HG03442 (cell line): Measurements from ENCODE around the gene BICD2.
A peak's percentile ranks its signal among the peaks of the same experiment; 100 is the strongest.

Experiments used
- ATAC-seq: cut with Tn5 transposase; IDR thresholded peaks from one replicate; pipeline ENCODE4 v1.9.1; 2021; ENCODE audit warnings: mild to moderate bottlenecking, moderate library complexity; ENCODE audit not compliant: unreplicated experiment

Gene BICD2

GRCh38 chr9:92716557-92716956 is 48.1 kb downstream of the BICD2 start:
- ATAC-seq = peak; percentile 36

DNA sequence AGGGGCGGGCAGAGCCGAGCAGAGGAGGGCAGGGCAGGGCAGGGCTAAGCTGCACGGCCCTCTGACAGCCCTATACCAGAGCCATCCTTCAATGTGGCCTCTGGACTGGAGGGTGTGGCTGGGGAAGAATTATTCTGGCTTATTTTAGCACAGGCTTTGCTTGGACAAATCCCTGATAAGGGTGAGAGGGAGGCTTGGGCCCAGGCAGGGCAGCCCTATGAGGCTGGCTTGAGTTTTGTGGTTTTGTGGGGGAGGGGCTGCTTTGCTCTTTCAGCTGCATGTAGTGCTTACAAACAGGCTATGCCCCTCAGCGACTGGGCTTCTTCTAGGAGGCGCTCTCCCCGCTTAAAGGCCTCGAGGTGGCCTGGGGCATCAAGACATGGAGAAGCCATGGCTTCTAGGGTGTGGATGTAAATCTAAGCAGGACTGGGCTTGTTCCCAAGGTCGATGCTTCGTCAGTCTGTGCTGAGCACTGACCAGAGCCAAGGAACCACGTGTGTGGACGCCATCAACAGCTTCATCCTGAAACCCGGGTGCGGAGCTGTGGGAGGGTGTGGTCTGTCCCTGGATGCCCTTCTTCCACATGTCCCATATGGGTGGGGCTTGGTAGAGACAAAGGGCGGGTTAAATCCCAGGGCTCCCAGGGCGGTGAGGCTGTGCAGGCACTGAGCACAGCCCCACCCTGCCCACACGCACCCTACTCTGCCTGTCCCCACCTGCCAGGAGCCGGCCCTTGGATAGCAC is 49.0 kb downstream of the BICD2 start:
- ATAC-seq = no peak

GRCh38 chr9:92714787-92715487 is 49.7 kb downstream of the BICD2 start:
- ATAC-seq = no peak

DNA sequence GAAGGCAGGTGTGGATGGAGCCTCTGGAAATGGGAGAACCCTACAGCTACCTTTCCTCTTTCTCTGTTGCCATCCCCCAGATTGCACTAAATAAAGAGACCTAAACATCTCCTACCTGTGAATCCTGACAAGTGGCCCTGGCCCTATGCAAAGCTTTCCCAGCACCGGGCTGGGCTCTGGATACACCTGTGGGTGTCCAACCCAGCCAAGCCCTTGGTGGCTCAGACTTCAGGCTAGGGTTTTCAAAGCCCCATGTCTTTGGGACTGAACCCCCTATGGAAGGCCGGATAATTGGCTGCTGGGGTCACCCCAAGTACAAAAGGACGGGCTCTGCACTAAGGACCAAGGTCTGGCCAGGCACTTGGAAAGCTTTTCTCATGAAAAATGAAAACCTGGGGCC is 50.6 kb downstream of the BICD2 start:
- ATAC-seq = no peak

GRCh38 chr9:92713528-92713927 is 51.1 kb downstream of the BICD2 start:
- ATAC-seq = no peak

- no peak for ATAC-seq
Observed at GRCh38 chr9:92712767-92713166, 51.9 kb downstream of the BICD2 start.

DNA sequence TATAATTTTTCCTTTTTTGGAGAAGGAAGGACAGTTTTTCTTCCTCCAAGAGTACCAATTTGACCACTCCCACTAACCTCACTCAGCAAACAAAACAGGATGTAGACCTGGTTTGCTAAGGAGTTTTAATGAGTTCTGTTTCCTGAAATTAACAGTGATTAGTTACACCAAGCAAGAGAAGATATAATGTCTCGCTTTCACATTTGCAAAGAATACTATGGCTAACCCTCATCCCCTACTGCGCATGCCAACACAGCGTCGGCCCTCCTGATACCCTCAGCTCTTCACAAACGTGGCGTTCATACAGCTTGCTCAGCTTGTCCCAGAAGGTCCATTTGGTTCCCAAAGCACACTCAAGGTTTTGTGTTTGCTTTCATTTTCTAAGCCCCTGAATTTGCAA is 52.8 kb downstream of the BICD2 start:
- ATAC-seq = no peak

GRCh38 chr9:92711146-92711545 is 53.5 kb downstream of the BICD2 start:
- no peak for ATAC-seq

GRCh38 chr9:92710368-92710767 is 54.3 kb downstream of the BICD2 start:
- ATAC-seq = no peak

- no peak for ATAC-seq
Observed at GRCh38 chr9:92709954-92710353, 54.7 kb downstream of the BICD2 start.

- ATAC-seq = no peak
Observed at GRCh38 chr9:92709240-92709639, 55.4 kb downstream of the BICD2 start.

GRCh38 chr9:92707530-92707929 is 57.1 kb downstream of the BICD2 start:
- no peak for ATAC-seq

GRCh38 chr9:92706218-92706940 is 58.3 kb downstream of the BICD2 start:
- peak; percentile 73 for ATAC-seq

- no peak for ATAC-seq
Observed at GRCh38 chr9:92704528-92704927, 60.1 kb downstream of the BICD2 start.

GRCh38 chr9:92696619-92697018 is 68.0 kb downstream of the BICD2 start:
- ATAC-seq = no peak

GRCh38 chr9:92686954-92687353 is 77.7 kb downstream of the BICD2 start:
- ATAC-seq = no peak

GRCh38 chr9:92685022-92685421 is 79.6 kb downstream of the BICD2 start:
- no peak for ATAC-seq

DNA sequence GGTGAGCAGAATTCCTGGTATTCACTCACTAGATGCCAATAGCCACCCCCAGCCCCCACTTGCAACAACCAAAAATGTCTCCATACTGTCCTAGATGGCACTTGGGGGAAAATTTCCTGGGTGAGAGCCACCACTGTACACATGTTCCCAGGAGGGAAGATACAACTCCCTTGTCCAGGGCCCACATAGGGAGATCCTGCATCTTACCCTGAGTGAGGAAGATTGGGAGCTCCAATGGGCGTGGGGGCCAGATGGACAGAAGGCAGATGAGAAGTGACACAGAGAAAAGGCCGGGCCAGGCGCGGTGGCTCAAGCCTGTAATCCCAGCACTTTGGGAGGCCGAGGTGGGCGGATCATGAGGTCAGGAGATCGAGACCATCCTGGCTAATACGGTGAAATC is 82.4 kb downstream of the BICD2 start:
- no peak for ATAC-seq

GRCh38 chr9:92680166-92681119 is 84.2 kb downstream of the BICD2 start:
- ATAC-seq = no peak

DNA sequence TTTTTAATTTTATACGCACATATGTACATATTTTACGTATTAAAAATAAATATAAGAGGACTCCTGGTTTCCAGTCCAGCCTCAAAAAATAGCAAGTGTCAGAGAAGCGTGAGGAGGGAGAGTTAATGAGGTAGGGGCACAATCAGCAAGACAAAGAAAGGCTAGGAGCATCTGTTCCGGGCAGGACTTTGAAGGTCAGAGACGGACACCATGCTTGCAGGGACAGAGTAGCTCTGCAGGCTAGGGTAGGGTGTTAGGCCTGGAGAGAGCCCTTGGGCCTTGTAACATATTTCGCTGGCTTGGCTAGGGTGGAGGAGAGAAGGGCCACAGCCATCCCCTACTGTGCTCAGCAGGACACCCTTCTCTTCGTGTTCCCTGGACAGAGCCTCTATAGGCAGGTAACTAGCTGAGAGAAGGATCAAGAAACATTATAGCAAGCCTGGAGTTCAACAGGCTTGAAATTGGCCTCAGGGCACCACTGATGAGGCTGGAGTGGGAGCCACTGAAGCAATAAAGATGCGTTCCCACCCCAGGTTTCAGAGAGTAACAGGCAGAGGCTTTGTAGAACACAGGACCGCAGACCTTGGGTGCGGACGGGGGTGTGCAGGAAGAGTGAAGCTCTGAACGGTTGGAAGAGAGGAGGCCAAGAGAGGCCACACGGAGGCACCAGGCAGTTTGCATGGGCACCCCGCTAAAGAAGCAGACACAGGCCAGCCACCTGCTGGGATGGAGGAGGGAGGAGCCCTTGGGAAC is 85.0 kb downstream of the BICD2 start:
- ATAC-seq = no peak
